Vagina (tissue), 2 donors: Measurements from ENCODE around the gene ARID1A.

Experiments used
- POLR2A ChIP-seq, 2 donors: fragments of 450-650 bp; IDR thresholded peaks; one replicate each; pipeline ENCODE4 v1.6.1; 2017; ENCODE audit warnings: antibody characterized with exemption in 2 of 2, mild to moderate bottlenecking in 2 of 2, moderate library complexity in 2 of 2
- TF ChIP-seq, protein P1 (sequence below), 3 experiments: fragments of 450-650 bp in 2 of 3; fragments of 200-600 bp in 1 of 3; sonication (generic) in 1 of 3; IDR thresholded peaks; one replicate each; pipeline ENCODE4 v1.5.1; 2017 to 2019; ENCODE audit warnings: antibody characterized with exemption in 3 of 3, mild to moderate bottlenecking in 2 of 3, moderate library complexity in 2 of 3

DNA sequence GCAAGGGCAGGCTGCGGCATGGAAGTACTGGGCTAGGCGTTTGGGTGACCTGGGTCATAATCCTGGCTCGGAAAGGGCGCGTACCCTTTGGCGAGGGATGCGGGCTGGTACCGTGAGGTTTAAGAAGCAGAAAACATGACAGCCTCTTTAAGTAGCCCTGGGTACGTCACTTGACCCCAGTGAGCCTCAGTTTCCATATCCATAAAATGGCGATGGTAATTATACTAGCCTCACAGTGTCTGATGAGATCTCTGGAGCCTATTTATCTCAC is 92.6 kb downstream of the ARID1A start:
- TF ChIP-seq, protein P1, sequence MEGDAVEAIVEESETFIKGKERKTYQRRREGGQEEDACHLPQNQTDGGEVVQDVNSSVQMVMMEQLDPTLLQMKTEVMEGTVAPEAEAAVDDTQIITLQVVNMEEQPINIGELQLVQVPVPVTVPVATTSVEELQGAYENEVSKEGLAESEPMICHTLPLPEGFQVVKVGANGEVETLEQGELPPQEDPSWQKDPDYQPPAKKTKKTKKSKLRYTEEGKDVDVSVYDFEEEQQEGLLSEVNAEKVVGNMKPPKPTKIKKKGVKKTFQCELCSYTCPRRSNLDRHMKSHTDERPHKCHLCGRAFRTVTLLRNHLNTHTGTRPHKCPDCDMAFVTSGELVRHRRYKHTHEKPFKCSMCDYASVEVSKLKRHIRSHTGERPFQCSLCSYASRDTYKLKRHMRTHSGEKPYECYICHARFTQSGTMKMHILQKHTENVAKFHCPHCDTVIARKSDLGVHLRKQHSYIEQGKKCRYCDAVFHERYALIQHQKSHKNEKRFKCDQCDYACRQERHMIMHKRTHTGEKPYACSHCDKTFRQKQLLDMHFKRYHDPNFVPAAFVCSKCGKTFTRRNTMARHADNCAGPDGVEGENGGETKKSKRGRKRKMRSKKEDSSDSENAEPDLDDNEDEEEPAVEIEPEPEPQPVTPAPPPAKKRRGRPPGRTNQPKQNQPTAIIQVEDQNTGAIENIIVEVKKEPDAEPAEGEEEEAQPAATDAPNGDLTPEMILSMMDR (IDR thresholded peaks at IDR 0.05), result no peak
- TF ChIP-seq POLR2A (IDR thresholded peaks at IDR 0.05), result no peak
